HTERT RPE-1 (cell line): Measurements from ENCODE around the gene ATAD2B.

ENCODE experiments used
- in situ Hi-C: fragments of 300-500 bp; cut with MboI; formaldehyde crosslinking; loops from 4 replicates; pipeline ENCODE4 v1.14.3; 2020; ENCODE audit warnings: low sequenced_read_pairs

The ATAD2B gene

DNA sequence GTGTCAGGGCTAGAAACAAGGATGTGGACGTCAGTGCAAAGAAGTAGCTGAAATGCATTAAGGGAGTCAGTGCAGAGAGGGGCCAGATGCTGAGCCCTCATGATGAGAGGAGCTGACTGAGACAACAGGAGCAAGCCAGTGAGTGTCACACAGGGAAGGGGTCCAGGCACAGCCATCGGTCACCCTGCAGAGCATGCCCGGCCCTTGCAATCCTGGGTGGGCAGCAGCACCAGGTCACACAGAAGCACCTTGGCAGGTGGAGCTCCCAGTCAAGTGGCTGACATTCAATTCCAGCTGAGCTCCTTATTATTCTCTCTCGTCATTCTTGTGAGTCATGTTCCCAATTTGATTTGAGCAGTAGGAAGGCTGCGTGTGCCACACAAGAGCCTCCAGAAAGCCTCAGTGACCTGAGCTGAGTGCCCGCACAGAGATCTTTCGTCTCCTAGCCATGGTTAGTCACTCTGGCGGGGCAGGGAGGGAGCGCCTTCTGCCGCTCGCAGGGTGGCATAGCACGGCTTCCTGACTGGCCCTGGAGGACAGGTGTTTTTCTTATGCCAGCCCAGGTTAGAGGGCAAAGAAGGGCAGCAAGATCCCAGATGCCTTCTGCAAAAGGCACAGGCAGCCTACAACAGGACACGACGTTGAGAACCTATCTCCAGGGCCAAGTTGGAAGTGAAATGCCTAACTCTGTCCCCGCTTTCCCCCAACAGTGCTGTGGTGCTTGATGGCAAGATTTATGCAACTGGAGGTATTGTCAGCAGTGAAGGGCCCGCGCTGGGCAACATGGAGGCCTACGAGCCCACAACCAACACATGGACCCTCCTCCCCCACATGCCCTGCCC is 220.9 kb downstream of the ATAD2B start:
- in situ Hi-C loops, result no loop called here

DNA sequence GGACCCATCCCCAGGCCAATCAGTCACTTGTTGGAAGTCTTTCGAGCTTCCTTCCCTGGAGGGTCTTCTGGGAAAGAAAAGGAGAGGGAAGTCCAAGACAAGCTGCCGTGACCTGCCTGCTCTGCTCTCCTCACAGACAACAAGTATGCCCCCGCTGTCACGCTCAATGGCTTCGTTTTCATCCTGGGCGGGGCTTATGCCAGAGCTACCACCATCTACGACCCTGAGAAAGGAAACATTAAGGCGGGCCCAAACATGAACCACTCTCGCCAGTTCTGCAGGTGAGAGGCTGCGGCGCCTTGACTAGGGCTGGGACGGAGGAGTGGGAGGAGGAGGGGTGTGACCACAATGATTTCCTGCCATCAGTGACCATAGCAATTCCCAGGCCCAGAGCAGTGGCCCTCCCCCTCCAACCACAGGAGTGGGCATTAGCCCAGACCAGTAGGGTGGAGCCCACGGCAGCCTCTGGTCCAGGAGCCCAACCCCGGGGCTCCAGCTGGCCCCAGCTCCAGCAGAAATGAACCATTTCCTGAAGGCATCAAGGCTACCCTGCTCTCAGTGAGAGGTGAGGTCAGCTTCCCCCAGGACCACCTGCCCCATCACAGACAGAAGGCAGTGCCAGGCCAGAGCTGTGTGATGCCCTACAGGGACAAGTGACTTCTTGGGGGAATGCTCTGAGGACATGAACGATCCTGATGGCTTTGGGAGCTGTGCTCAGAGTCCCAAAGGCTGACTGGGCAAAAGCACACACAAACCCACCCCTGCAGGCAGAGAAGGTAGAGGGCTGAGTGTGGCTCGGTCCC is 223.1 kb downstream of the ATAD2B start:
- in situ Hi-C loops, result no loop called here

DNA sequence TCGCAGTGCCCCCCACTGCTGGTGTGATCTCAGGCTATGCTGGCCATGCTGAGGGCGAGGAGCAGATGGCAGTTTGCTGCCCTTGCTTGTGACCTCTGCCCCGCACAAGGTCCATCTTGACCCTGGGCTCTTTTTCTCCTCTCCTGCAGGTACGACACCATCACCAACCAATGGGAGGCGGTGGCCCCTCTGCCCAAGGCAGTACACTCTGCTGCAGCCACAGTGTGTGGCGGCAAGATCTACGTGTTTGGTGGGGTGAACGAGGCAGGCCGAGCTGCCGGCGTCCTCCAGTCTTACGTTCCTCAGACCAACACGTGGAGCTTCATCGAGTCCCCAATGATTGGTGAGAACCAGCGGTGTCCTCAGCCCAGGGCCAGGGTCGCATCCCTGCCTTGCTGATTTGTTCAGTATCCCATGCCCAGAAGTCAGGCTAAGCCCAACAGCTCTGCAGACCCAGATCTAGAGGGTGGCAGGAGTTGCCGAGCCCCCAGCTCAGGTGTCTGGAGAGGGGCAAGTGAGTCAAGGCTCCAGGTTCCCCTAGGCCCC is 223.8 kb downstream of the ATAD2B start:
- in situ Hi-C loops, result no loop called here

DNA sequence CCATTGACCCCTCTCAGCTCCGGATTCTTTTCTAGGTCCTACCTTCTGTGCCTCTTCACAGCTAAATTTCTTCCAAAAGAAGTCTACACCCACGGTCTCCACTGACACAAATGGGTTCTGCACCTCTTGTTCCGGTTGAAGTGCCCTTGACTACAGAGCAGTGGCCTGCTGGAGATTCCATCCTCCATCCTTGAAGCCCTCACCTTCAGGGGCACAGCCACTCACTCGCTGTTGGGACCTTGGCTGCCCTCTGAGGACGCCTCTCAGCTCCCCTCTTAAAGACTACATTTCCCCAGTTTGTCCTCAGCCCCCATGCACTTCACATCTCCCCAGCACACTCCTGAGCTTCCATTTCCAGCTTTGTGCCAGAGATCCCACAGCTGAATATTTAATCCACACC is 226.3 kb downstream of the ATAD2B start:
- in situ Hi-C loops, result no loop called here

DNA sequence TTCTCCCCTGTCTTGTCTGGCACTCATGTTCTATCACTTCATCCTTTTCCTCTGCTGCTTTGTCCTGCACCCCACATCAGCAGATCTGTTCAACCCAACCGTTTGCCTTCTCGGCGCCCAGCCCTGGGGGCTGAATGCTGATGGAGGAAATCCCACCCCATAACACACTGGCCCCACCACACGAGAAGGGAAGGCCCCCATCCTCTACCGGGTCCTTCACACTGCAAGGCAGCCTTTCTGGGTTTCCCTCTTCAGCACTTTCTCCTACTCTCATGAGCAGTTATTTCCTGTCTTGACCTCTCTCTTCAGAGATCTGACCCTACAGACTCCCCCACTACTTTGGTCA is 227.4 kb downstream of the ATAD2B start:
- in situ Hi-C loops, result no loop called here

DNA sequence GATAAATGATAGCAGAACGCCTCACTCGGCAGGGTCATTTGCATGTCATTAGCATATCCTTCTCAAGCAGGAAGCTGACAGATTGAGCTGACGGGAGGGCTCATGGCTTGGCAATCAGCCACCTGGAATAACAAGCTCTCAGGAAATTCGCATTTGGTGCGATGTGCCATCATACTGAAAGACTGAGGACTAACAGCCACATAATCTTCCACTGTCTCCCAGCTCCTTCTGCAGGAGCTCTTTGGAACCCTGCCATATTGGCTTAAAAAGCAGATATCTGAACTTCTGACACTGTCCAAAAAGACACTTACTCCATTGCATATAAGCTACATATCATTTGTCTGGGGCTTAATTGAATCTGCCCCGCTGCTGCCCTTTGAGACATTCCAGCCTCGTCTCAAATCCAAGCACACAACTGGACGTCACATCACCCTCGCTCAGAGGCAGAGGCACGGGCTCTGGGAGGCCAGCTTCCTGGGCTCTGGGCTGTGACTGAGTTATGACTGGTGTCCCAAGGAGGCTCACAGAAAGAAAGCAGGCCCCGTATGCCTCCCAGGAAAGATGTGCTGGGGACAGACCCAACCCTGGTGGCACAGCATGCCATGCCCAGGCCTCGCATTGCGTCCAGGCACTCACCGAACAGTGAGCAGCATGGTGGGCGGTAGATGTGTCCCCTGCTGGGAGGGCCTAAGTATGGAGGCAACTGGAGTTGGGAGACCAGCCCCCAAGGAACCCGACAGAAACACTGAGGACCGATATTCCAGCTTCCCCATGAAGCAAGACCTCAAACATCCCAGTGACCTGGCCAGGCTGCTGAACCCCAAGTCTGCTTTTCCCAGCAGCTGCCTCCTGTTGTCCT is 228.0 kb downstream of the ATAD2B start:
- in situ Hi-C loops, result no loop called here
